HL-60 (cell line): ENCODE data around the gene KSR1.

ENCODE experiments used
- DNase-seq, 2 experiments: peaks; one replicate each; pipeline ENCODE4 v3.0.0-alpha.2; 2010 to 2020; ENCODE audit warnings: low read depth in 1 of 2, low spot score in 1 of 2
- H3K27ac ChIP-seq: fragments of 250-450 bp; sonication (Bioruptor Pico); replicated peaks from 2 replicates; pipeline ENCODE4 v1.5.1; 2020; ENCODE audit warnings: mild to moderate bottlenecking, moderate library complexity
- H3K27me3 ChIP-seq: fragments of 250-450 bp; sonication (Bioruptor Pico); 2 replicates; pipeline ENCODE4 v1.5.1; 2021; ENCODE audit warnings: mild to moderate bottlenecking, moderate library complexity; ENCODE audit not compliant: insufficient read depth, poor library complexity, severe bottlenecking
- H3K4me3 ChIP-seq: replicated peaks from 2 replicates; pipeline ENCODE4 v1.5.1; 2011; ENCODE audit warnings: mild to moderate bottlenecking, control low read depth, low read length; ENCODE audit not compliant: insufficient read depth
- GABPA ChIP-seq: IDR thresholded peaks from 2 replicates; pipeline ENCODE4 v1.6.1; 2012; ENCODE audit warnings: low read depth
- POLR2AphosphoS5 ChIP-seq: IDR thresholded peaks from 2 replicates; pipeline ENCODE4 v1.6.1; 2012; ENCODE audit warnings: low read depth
- REST ChIP-seq: IDR thresholded peaks from 2 replicates; pipeline ENCODE4 v1.6.1; 2012; ENCODE audit warnings: low read depth; ENCODE audit not compliant: insufficient replicate concordance
- SPI1 ChIP-seq: IDR thresholded peaks from 2 replicates; pipeline ENCODE4 v1.6.1; 2012; ENCODE audit warnings: low read depth, mild to moderate bottlenecking, borderline replicate concordance
- TF ChIP-seq, protein P1 (sequence below): IDR thresholded peaks from one replicate; pipeline ENCODE4 v1.5.1; 2011; ENCODE audit warnings: low read length, control low read depth, inconsistent platforms; ENCODE audit not compliant: insufficient read depth

KSR1 gene

GRCh38 chr17:27540318-27541101 is 84.3 kb downstream of the KSR1 start:
- Histone ChIP-seq H3K4me3 (no peak overlapping the region), H3K27me3 (no peaks in the 10 kb centered on the region), H3K27ac (peak overlapping the region; percentile 42)
- DNase-seq, result peak; percentile 56 to 79
- TF ChIP-seq SPI1 (0 out of 2 replicates have a peak, but pooled peaks have one; percentile 28), REST (no peak), POLR2AphosphoS5 (no peak), GABPA (no peak)
- TF ChIP-seq, protein P1, sequence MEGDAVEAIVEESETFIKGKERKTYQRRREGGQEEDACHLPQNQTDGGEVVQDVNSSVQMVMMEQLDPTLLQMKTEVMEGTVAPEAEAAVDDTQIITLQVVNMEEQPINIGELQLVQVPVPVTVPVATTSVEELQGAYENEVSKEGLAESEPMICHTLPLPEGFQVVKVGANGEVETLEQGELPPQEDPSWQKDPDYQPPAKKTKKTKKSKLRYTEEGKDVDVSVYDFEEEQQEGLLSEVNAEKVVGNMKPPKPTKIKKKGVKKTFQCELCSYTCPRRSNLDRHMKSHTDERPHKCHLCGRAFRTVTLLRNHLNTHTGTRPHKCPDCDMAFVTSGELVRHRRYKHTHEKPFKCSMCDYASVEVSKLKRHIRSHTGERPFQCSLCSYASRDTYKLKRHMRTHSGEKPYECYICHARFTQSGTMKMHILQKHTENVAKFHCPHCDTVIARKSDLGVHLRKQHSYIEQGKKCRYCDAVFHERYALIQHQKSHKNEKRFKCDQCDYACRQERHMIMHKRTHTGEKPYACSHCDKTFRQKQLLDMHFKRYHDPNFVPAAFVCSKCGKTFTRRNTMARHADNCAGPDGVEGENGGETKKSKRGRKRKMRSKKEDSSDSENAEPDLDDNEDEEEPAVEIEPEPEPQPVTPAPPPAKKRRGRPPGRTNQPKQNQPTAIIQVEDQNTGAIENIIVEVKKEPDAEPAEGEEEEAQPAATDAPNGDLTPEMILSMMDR, result no peak

- TF ChIP-seq POLR2AphosphoS5 (no peak), SPI1 (no peak), GABPA (no peak), REST (no peak)
- TF ChIP-seq, protein P1, result no peak
- H3K27me3 ChIP-seq, result no peaks in the 10 kb centered on the region
- no peak for DNase-seq
- H3K4me3 ChIP-seq, result no peak overlapping the region
- H3K27ac ChIP-seq, result no peak overlapping the region
Observed at GRCh38 chr17:27541301-27542023, 85.2 kb downstream of the KSR1 start.

- H3K4me3 ChIP-seq, result no peak overlapping the region
- no peak for DNase-seq
- H3K27ac ChIP-seq, result no peak overlapping the region
- H3K27me3 ChIP-seq, result no peaks in the 10 kb centered on the region
- TF ChIP-seq, protein P1, result no peak
Observed at GRCh38 chr17:27542841-27543463, 86.7 kb downstream of the KSR1 start.
